Endothelial cell of umbilical vein (primary cell): Measurements from ENCODE around the gene MACROD2. TPM values are rescaled to one million over a fixed set of nuclear protein-coding genes. Genes with fewer than 3 reads are reported as not detected.
A peak's percentile ranks its signal among the peaks of the same experiment; 100 is the strongest.

Experiments used
- BruUV-seq: library from RNA; stranded (reverse); fragments of 400-500 nt; replicated peaks from 2 replicates; lab custom pipeline; 2021; lab: Mats Ljungman, UMichigan
- CTCF ChIA-PET: fragments of 300-600, 350-600 bp; sonication (Branson Sonifier 250); formaldehyde crosslinking; loops from one replicate; lab custom pipeline; 2021; ENCODE audit warnings: antibody characterized with exemption, inconsistent platforms; lab: Charles Lee
- POLR2A ChIA-PET: fragments of 300-600, 350-600 bp; sonication (Branson Sonifier 250); formaldehyde crosslinking; loops from one replicate; lab custom pipeline; 2021; ENCODE audit warnings: antibody characterized with exemption, inconsistent platforms; lab: Charles Lee
- DNase-seq: peaks from one replicate; pipeline ENCODE4 v3.0.0-alpha.2; 2011; ENCODE audit warnings: low read depth, low spot score
- FAIRE-seq: peaks from 2 replicates; lab custom pipeline; 2011; peaks lifted over from hg19 to GRCh38; lab: Jason Lieb, UNC
- H2AFZ ChIP-seq: 2 replicates; pipeline ENCODE4 v1.6.0; 2012; ENCODE audit warnings: low read depth, low read length, control low read depth, inconsistent platforms
- H3K27ac ChIP-seq: 2 replicates; pipeline ENCODE4 v1.5.1; 2011; ENCODE audit warnings: low read depth, mild to moderate bottlenecking, control low read depth, low read length, moderate library complexity; ENCODE audit not compliant: insufficient read depth
- H3K27me3 ChIP-seq, 2 experiments: 2 replicates each; pipeline versions ENCODE4 v1.6.0 to v1.6.1; 2011; ENCODE audit warnings: low read length in 2 of 2, mixed read lengths in 1 of 2; ENCODE audit not compliant: control insufficient read depth in 2 of 2, insufficient read depth in 2 of 2
- H3K36me3 ChIP-seq, 2 experiments: 2 replicates in 1 of 2; 3 replicates in 1 of 2; pipeline ENCODE4 v1.5.1; 2011; ENCODE audit warnings: low read length in 2 of 2, mild to moderate bottlenecking in 1 of 2, moderate library complexity in 1 of 2; ENCODE audit not compliant: control insufficient read depth in 2 of 2, insufficient read depth in 2 of 2; ENCODE audit errors: extremely low read depth in 1 of 2
- H3K4me1 ChIP-seq: 3 replicates; pipeline ENCODE4 v1.5.1; 2011; ENCODE audit warnings: mild to moderate bottlenecking, low read length; ENCODE audit not compliant: control insufficient read depth, insufficient read depth; ENCODE audit errors: extremely low read depth
- H3K4me2 ChIP-seq: 2 replicates; pipeline ENCODE4 v1.6.1; 2011; ENCODE audit warnings: low read length, control low read depth, mixed read lengths; ENCODE audit not compliant: insufficient read depth
- H3K4me3 ChIP-seq, 3 experiments: fragments of 200-600 bp in 1 of 3; sonication (generic), shearing (Covaris generic) in 1 of 3; replicated peaks in 1 of 3; 2 replicates each; pipeline ENCODE4 v1.5.1; 2011 to 2016; ENCODE audit warnings: control low read depth in 3 of 3, low read length in 3 of 3, mild to moderate bottlenecking in 2 of 3, inconsistent platforms in 1 of 3, low read depth in 1 of 3, moderate library complexity in 1 of 3; ENCODE audit not compliant: insufficient read depth in 1 of 3
- H3K79me2 ChIP-seq: 2 replicates; pipeline ENCODE4 v1.6.0; 2012; ENCODE audit warnings: low read length, inconsistent platforms; ENCODE audit not compliant: control insufficient read depth, insufficient read depth
- H3K9ac ChIP-seq: replicated peaks from 2 replicates; pipeline ENCODE3; 2011; ENCODE audit warnings: low read length, control low read depth; ENCODE audit not compliant: insufficient read depth; ENCODE audit errors: extremely low read depth
- H3K9me1 ChIP-seq: replicated peaks from 3 replicates; pipeline ENCODE4 v1.6.0; 2011; ENCODE audit warnings: mild to moderate bottlenecking, low read length; ENCODE audit not compliant: control insufficient read depth, insufficient read depth; ENCODE audit errors: extremely low read depth
- H3K9me3 ChIP-seq: replicated peaks from 2 replicates; pipeline ENCODE4 v1.5.1; 2012; ENCODE audit warnings: low read length, inconsistent platforms; ENCODE audit not compliant: control insufficient read depth, insufficient read depth
- H4K20me1 ChIP-seq: replicated peaks from 2 replicates; pipeline ENCODE3; 2011; ENCODE audit warnings: mild to moderate bottlenecking, low read length; ENCODE audit not compliant: control insufficient read depth, insufficient read depth; ENCODE audit errors: extremely low read depth
- EZH2 ChIP-seq: IDR thresholded peaks from 2 replicates; pipeline ENCODE4 v1.6.1; 2012; ENCODE audit warnings: borderline replicate concordance, low read depth, mild to moderate bottlenecking, moderate library complexity, low read length, inconsistent platforms; ENCODE audit not compliant: severe bottlenecking
- FOS ChIP-seq: IDR thresholded peaks from 2 replicates; pipeline ENCODE4 v1.6.1; 2011; ENCODE audit warnings: mild to moderate bottlenecking, low read length, moderate library complexity, borderline replicate concordance; ENCODE audit not compliant: insufficient read depth
- GATA2 ChIP-seq: IDR thresholded peaks from 2 replicates; pipeline ENCODE4 v1.7.0; 2011; ENCODE audit warnings: low read depth, mild to moderate bottlenecking, moderate library complexity, mixed read lengths, low read length; ENCODE audit not compliant: insufficient read length, insufficient read depth
- JUN ChIP-seq: IDR thresholded peaks from 2 replicates; pipeline ENCODE4 v1.6.1; 2011; ENCODE audit warnings: borderline replicate concordance, low read depth; ENCODE audit not compliant: insufficient read length, insufficient read depth
- MYC ChIP-seq: IDR thresholded peaks from one replicate; pipeline ENCODE4 v1.6.1; 2011; ENCODE audit warnings: mild to moderate bottlenecking, low read depth, low read length
- POLR2A ChIP-seq: IDR thresholded peaks from 2 replicates; pipeline ENCODE4 v1.6.1; 2012; ENCODE audit warnings: low read depth, mild to moderate bottlenecking, control low read depth, low read length
- POLR2AphosphoS5 ChIP-seq: IDR thresholded peaks from 2 replicates; pipeline ENCODE4 v1.6.1; 2012; ENCODE audit warnings: low read depth, mild to moderate bottlenecking, control low read depth, low read length, moderate library complexity; ENCODE audit not compliant: insufficient read depth
- dilution Hi-C: fragments of 300-500 bp; cut with MboI; formaldehyde crosslinking; loops from one replicate; pipeline ENCODE4 v1.15.0; 2019; ENCODE audit warnings: low sequenced_read_pairs; ENCODE audit not compliant: extremely low pct_ligation_motif_present
- intact Hi-C: fragments of 100-400 bp; cut with micrococcal nuclease; formaldehyde crosslinking; loops from one replicate; pipeline ENCODE4 v1.10.0; 2022
- polyA plus RNA-seq, 4 experiments: library from polyadenylated mRNA; depleted of rRNA in 3 of 4; stranded (reverse) in 3 of 4; unstranded in 1 of 4; fragments of >200 nt; gene quantifications; 2 replicates each; pipeline versions ENCODE4 v1.2.1 to v1.2.3, GENCODE V29; 2011 to 2012; ENCODE audit warnings: missing spikeins in 1 of 4
- total RNA-seq: library from RNA; stranded (reverse); gene quantifications from 2 replicates; pipeline ENCODE4 v1.2.3, GENCODE V29; 2021
- TF ChIP-seq, protein P1 (sequence below): IDR thresholded peaks from 2 replicates; pipeline ENCODE4 v1.6.1; 2011; ENCODE audit not compliant: insufficient read depth, insufficient read length
- TF ChIP-seq, protein P2 (sequence below), 2 donors: IDR thresholded peaks; 1 replicate in 1 of 2; 2 replicates in 1 of 2; pipeline ENCODE4 v1.5.1; 2011; ENCODE audit warnings: low read length in 2 of 2, mild to moderate bottlenecking in 2 of 2, moderate library complexity in 2 of 2, control low read depth in 1 of 2, inconsistent platforms in 1 of 2, low read depth in 1 of 2; ENCODE audit not compliant: insufficient read depth in 1 of 2; ENCODE audit errors: extremely low read depth in 1 of 2

The MACROD2 gene
- total and polyA plus RNA-seq, 2 donors (not counting 3 experiments of a cell fraction or from before 2014, with no cell fraction given) = 0.11 to 0.73 TPM

DNA sequence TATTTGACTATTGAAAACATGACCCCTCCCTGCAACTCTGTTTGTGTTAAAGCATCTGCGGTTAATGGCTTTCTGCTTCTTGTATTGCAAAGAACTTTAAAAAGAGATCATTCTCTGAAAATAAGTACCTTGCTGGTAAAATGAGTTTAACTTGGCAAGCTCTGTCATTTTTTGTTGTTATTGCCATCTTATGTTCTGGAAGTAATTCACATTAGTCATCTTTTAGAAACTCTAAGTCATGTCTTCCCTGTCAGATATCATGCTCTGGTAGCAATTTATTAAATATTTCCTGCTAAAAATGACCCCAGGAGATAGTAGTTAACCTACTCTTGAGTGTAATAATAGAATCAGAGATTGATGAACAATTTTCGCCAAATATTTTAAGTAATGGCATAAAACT, 1687.4 kb downstream of the MACROD2 start:
- intact Hi-C loops = no loop called here
- H3K36me3 ChIP-seq = no peaks in the 10 kb centered on the region
- no peak overlapping the region for H3K4me3 ChIP-seq
- CTCF ChIA-PET = interaction anchor here (1.2 to 2.7 kb wide), 6 partner anchors 9 to 28 kb away, joined by 3 to 11 read pairs (median 4); no protein-coding TSS in a partner anchor
- BruUV-seq = no TSS peak
- H3K9me1 ChIP-seq = no peaks in the 10 kb centered on the region
- no peak overlapping the region for H2AFZ ChIP-seq
- no peak overlapping the region for H3K9ac ChIP-seq
- FAIRE-seq (peak; percentile 56), DNase-seq (peak; percentile 45)
- no peaks in the 10 kb centered on the region for H4K20me1 ChIP-seq
- POLR2A ChIA-PET = no interaction called here
- H3K27me3 ChIP-seq = no peaks in the 10 kb centered on the region
- dilution Hi-C loops = no loop called here
- H3K79me2 ChIP-seq = no peaks in the 10 kb centered on the region
- peak; percentile 44 for TF ChIP-seq FOS
- no peak for TF ChIP-seq POLR2A
- peaks cover 8% of the 10 kb centered on the region for H3K4me1 ChIP-seq
- H3K4me2 ChIP-seq = peak overlapping the region; percentile 50
- no peak overlapping the region for H3K27ac ChIP-seq
- no peaks in the 10 kb centered on the region for H3K9me3 ChIP-seq

DNA sequence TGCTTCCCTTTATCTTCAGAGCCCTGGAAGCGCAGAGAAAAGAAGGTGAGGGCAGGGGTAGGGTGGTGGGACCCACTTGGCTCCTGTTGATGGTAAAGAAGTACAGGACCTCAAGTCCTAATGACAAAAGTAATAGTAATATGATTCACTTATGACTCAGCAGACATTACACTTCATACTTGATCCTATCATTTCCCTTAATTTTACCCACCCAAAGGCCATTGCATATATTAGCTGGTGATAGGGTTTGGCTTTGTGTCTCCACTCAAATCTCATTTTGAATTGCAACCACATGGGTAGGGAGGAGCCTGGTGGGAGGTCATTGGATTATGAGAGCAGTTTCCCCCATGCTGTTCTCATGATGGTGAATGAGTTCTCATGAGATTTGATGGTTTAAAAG, 1697.3 kb downstream of the MACROD2 start:
- Histone ChIP-seq H3K27ac (no peak overlapping the region), H3K4me3 (no peak overlapping the region), H3K79me2 (no peaks in the 10 kb centered on the region), H4K20me1 (no peaks in the 10 kb centered on the region), H3K4me1 (no peaks in the 10 kb centered on the region), H2AFZ (no peak overlapping the region), H3K9me1 (no peaks in the 10 kb centered on the region), H3K4me2 (no peak overlapping the region), H3K36me3 (no peaks in the 10 kb centered on the region), H3K9ac (no peak overlapping the region), H3K9me3 (no peaks in the 10 kb centered on the region), H3K27me3 (no peaks in the 10 kb centered on the region)
- DNase-seq = no peak
- CTCF ChIA-PET = no interaction called here
- intact Hi-C loops = no loop called here
- dilution Hi-C loops = no loop called here
- BruUV-seq = no TSS peak
- TF ChIP-seq FOS = no peak
- TF ChIP-seq JUN = no peak
- TF ChIP-seq, protein P1, sequence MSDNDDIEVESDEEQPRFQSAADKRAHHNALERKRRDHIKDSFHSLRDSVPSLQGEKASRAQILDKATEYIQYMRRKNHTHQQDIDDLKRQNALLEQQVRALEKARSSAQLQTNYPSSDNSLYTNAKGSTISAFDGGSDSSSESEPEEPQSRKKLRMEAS = no peak
- TF ChIP-seq EZH2 = no peak
- no peak for TF ChIP-seq GATA2
- no peak for TF ChIP-seq MYC
- TF ChIP-seq POLR2A = no peak
- TF ChIP-seq, protein P2, sequence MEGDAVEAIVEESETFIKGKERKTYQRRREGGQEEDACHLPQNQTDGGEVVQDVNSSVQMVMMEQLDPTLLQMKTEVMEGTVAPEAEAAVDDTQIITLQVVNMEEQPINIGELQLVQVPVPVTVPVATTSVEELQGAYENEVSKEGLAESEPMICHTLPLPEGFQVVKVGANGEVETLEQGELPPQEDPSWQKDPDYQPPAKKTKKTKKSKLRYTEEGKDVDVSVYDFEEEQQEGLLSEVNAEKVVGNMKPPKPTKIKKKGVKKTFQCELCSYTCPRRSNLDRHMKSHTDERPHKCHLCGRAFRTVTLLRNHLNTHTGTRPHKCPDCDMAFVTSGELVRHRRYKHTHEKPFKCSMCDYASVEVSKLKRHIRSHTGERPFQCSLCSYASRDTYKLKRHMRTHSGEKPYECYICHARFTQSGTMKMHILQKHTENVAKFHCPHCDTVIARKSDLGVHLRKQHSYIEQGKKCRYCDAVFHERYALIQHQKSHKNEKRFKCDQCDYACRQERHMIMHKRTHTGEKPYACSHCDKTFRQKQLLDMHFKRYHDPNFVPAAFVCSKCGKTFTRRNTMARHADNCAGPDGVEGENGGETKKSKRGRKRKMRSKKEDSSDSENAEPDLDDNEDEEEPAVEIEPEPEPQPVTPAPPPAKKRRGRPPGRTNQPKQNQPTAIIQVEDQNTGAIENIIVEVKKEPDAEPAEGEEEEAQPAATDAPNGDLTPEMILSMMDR (IDR thresholded peaks at IDR 0.05; ENCODE audit: extremely low read depth in 1 of 2, insufficient read depth in 1 of 2, low read depth in 1 of 2, low read length in 2 of 2) = no peak
- no peak for TF ChIP-seq POLR2AphosphoS5
- POLR2A ChIA-PET = no interaction called here
- no peak for FAIRE-seq
